ENCODE data around the gene KRT26.

Gene KRT26

DNA sequence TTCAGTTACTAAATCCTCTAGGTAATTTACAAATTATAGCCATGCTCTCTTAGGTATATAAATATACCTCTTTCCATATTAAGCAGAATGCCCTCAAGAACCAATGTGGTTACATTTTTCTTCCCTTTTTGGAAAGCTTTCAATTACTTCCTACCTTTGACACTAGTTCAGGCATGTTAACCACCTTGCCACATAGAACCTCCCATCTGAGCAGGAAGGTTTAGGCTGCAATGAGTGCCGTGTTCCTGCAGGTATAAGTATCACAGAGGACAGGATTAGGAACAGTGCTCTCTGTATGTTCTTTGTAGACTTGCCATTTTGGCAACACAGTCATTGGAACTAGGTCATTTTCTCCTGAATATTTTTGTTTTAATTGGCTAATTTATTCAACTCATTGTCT lies 37.0 kb downstream of the KRT26 start:
- Histone ChIP-seq H3K4me1 (ENCODE audit: control insufficient read depth, insufficient read depth, low read length) (no peaks in the 10 kb centered on the region), H3K27ac (ENCODE audit: insufficient read depth, low read depth, low read length, poor library complexity, severe bottlenecking) (no peak overlapping the region), H3K4me3 (ENCODE audit: insufficient read depth, low read depth, low read length) (no peak overlapping the region), H3K36me3 (ENCODE audit: control insufficient read depth, insufficient read depth, low read length) (no peaks in the 10 kb centered on the region), H3K9me3 (ENCODE audit: control insufficient read depth, low read length) (no peaks in the 10 kb centered on the region), H3K27me3 (ENCODE audit: control insufficient read depth, insufficient read depth, low read length, poor library complexity, severe bottlenecking) (no peaks in the 10 kb centered on the region)
- 89 to 95% methylated on average over 1 of the region's 1 CpG for WGBS, 2 experiments

DNA sequence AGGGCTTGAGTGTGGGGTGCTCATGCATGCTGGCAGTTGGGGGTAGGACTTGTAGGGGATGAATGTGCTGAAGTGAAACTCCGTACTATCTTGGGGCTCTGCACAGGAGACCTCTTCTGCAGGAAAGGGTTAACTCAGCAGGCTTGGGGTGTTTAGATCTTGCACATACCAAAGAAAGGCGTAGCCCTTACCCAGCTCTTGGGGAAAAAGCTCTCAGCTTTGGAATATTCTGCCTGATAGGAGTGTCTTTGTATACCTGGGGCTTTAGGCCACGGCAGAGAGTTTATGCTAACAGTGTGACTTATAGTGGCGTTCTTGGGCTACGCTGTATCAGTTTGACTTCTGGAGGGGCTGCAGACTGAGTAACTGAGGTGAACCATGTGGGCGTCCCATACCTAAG lies 38.0 kb downstream of the KRT26 start:
- no peak overlapping the region for H3K4me3 ChIP-seq (ENCODE audit: insufficient read depth, low read depth, low read length)
- WGBS, 2 experiments, result 91 to 94% methylated on average over 6 of the region's 6 CpGs
- H3K27ac ChIP-seq (ENCODE audit: insufficient read depth, low read depth, low read length, poor library complexity, severe bottlenecking), result no peak overlapping the region
- no peaks in the 10 kb centered on the region for H3K4me1 ChIP-seq (ENCODE audit: control insufficient read depth, insufficient read depth, low read length)
- H3K36me3 ChIP-seq (ENCODE audit: control insufficient read depth, insufficient read depth, low read length), result no peaks in the 10 kb centered on the region
- no peaks in the 10 kb centered on the region for H3K9me3 ChIP-seq (ENCODE audit: control insufficient read depth, low read length)
- H3K27me3 ChIP-seq (ENCODE audit: control insufficient read depth, insufficient read depth, low read length, poor library complexity, severe bottlenecking), result no peaks in the 10 kb centered on the region

DNA sequence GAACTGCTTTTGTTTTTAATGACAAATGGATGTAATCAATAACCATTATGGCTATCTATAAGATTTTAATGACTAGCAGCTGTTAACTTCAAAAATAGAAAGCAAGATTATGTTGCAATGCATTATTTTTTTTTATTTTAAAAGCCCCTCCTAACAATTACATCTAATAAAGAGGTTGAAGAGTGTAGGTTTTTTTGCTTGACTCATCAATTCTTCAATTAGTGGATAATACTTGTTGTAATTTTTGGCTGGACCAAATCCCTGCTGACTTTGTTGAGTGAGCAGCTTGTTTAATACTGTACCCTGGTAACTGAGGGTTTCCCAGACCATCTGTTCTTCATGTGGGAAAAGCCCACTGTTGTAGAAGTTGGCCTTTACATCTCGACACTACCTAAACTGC lies 41.0 kb downstream of the KRT26 start:
- 89 to 90% methylated on average over 1 of the region's 1 CpG for whole genome bisulfite sequencing, 2 experiments

DNA sequence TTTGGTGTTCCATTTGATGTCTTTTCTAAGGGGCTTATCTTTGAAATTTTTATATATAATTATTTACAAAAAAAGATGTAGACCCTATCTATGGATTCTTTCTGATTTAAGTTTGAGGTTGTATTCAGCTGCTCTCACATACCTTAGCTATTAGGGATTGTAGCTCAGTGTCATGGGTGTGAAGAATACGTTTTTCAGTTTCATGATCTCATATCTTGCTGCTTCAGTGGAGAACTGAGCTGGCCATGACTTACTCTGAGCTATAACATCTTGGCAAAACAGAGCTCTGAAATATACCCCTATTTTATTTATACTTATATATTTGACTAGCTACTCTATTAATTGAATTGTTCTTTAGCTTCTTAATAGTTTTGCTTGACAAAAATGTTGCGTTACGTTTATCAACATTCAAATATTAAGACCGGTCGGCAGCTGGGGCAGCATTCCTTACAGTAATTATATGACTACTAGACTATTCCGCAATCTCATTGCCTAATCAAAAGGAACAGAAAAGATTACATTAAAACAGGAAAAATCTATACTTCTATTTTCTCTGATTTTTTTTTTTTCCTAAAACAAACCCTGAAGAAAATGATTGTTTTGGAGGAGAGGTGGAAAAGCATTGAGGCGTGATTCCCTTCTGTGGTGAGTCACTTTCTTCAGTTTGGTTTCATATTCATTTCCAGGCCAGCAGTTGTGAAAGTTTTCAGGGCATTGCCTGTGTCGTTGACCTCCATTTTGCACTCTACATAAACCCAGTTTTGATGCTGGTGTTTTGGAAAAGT lies 44.4 kb downstream of the KRT26 start:
- WGBS, 2 experiments, result 88 to 93% methylated on average over 8 of the region's 8 CpGs
- Histone ChIP-seq H3K9me3 (ENCODE audit: control insufficient read depth, low read length) (no peaks in the 10 kb centered on the region), H3K4me1 (ENCODE audit: control insufficient read depth, insufficient read depth, low read length) (no peaks in the 10 kb centered on the region), H3K36me3 (ENCODE audit: control insufficient read depth, insufficient read depth, low read length) (no peaks in the 10 kb centered on the region), H3K27ac (ENCODE audit: insufficient read depth, low read depth, low read length, poor library complexity, severe bottlenecking) (no peak overlapping the region), H3K27me3 (ENCODE audit: control insufficient read depth, insufficient read depth, low read length, poor library complexity, severe bottlenecking) (no peaks in the 10 kb centered on the region), H3K4me3 (ENCODE audit: insufficient read depth, low read depth, low read length) (no peak overlapping the region)

More for the DNA sequence above, 41.0 kb downstream of the KRT26 start:
- H3K9me3 ChIP-seq (ENCODE audit: control insufficient read depth, low read length), result no peaks in the 10 kb centered on the region
- no peak overlapping the region for H3K27ac ChIP-seq (ENCODE audit: insufficient read depth, low read depth, low read length, poor library complexity, severe bottlenecking)
- no peaks in the 10 kb centered on the region for H3K4me1 ChIP-seq (ENCODE audit: control insufficient read depth, insufficient read depth, low read length)
- H3K36me3 ChIP-seq (ENCODE audit: control insufficient read depth, insufficient read depth, low read length), result no peaks in the 10 kb centered on the region
- no peaks in the 10 kb centered on the region for H3K27me3 ChIP-seq (ENCODE audit: control insufficient read depth, insufficient read depth, low read length, poor library complexity, severe bottlenecking)
- H3K4me3 ChIP-seq (ENCODE audit: insufficient read depth, low read depth, low read length), result no peak overlapping the region

DNA sequence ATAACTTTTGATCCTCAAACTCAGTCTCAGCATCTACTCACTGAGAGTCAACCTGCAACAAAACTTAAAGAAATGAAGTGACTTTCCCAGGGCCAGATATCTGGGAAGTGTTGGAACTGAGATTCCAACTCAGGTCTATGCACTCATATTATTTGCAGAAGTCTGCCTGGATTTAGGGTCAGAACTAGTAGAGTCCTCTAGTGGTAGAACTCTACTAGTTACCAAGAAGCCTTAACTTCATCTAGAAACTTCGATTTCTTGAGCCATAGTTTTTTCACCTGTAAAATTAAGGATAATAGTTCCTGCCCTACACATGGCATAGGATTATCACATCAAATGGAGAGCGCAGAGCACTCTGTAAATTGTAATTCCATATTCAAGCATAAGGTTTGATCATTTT lies 45.1 kb downstream of the KRT26 start:
- WGBS, 2 experiments, result 79 to 86% methylated on average over 2 of the region's 2 CpGs
- Histone ChIP-seq H3K4me3 (ENCODE audit: insufficient read depth, low read depth, low read length) (no peak overlapping the region), H3K9me3 (ENCODE audit: control insufficient read depth, low read length) (no peaks in the 10 kb centered on the region), H3K36me3 (ENCODE audit: control insufficient read depth, insufficient read depth, low read length) (no peaks in the 10 kb centered on the region), H3K27me3 (ENCODE audit: control insufficient read depth, insufficient read depth, low read length, poor library complexity, severe bottlenecking) (no peaks in the 10 kb centered on the region), H3K27ac (ENCODE audit: insufficient read depth, low read depth, low read length, poor library complexity, severe bottlenecking) (no peak overlapping the region), H3K4me1 (ENCODE audit: control insufficient read depth, insufficient read depth, low read length) (no peaks in the 10 kb centered on the region)

DNA sequence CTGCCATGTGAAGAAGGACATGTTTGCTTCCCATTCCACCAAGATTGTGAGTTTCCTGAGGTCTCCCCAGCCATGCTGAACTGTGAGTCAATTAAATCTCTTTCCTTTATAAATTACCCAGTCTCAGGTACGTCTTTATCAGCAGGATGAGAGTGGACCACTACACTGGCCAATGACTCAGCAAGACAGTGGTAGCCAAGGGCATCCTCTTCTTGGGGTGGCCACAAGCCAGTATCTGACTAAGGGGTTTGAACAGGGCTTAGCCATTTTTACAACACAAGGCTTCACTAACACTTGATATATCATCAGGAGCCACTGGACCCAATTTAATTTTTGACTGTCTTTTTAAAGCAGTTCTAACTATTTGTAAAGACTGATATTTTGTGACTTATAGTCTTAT lies 47.3 kb downstream of the KRT26 start:
- H3K27me3 ChIP-seq (ENCODE audit: control insufficient read depth, insufficient read depth, low read length, poor library complexity, severe bottlenecking), result no peaks in the 10 kb centered on the region
- H3K9me3 ChIP-seq (ENCODE audit: control insufficient read depth, low read length), result no peaks in the 10 kb centered on the region
- H3K36me3 ChIP-seq (ENCODE audit: control insufficient read depth, insufficient read depth, low read length), result no peaks in the 10 kb centered on the region
- H3K4me3 ChIP-seq (ENCODE audit: insufficient read depth, low read depth, low read length), result no peak overlapping the region
- 89 to 91% methylated on average over 1 of the region's 1 CpG for WGBS, 2 experiments
- H3K4me1 ChIP-seq (ENCODE audit: control insufficient read depth, insufficient read depth, low read length), result no peaks in the 10 kb centered on the region
- no peak overlapping the region for H3K27ac ChIP-seq (ENCODE audit: insufficient read depth, low read depth, low read length, poor library complexity, severe bottlenecking)

DNA sequence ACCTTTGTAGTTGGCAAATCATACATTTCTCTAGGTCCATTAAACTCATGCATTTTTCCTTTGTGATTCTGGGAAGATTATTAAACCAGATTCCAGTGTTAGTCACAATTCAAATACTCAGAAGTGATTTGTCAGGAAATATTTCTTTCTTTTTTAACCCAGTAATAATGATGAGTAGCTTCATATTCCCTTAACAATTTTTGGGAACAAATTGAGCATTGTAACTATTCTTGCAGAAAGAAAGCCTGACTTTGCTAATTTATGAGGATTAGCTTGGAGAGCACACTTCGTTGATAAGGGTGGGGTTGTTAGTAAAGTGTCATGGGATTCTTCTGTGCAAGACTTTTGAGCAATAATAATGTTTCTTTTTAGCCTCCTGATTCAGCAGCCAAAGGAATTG lies 49.8 kb downstream of the KRT26 start:
- Histone ChIP-seq H3K4me1 (ENCODE audit: control insufficient read depth, insufficient read depth, low read length) (no peaks in the 10 kb centered on the region), H3K27me3 (ENCODE audit: control insufficient read depth, insufficient read depth, low read length, poor library complexity, severe bottlenecking) (no peaks in the 10 kb centered on the region), H3K27ac (ENCODE audit: insufficient read depth, low read depth, low read length, poor library complexity, severe bottlenecking) (no peak overlapping the region), H3K9me3 (ENCODE audit: control insufficient read depth, low read length) (no peaks in the 10 kb centered on the region), H3K36me3 (ENCODE audit: control insufficient read depth, insufficient read depth, low read length) (no peaks in the 10 kb centered on the region), H3K4me3 (ENCODE audit: insufficient read depth, low read depth, low read length) (no peak overlapping the region)
- 75 to 92% methylated on average over 1 of the region's 1 CpG for WGBS, 2 experiments

DNA sequence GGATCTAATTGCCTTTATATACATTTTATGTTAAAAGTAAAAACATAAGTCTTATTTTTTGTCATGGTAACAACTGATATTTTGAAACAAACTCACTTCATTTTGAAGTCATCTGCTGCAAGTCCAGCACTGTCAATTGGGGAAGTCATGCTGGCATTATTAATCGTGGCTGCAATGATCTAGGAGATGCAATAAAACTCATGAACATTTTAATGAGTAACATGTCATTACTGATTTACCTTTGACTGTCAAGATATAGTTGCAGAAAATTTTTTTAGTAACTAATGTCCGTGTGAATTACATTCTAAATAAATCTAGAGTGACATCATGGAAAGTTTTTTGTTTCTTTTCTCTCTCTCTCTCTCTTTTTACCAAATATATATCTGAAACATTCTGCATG lies 51.1 kb downstream of the KRT26 start:
- H3K36me3 ChIP-seq (ENCODE audit: control insufficient read depth, insufficient read depth, low read length), result no peaks in the 10 kb centered on the region
- no peaks in the 10 kb centered on the region for H3K27me3 ChIP-seq (ENCODE audit: control insufficient read depth, insufficient read depth, low read length, poor library complexity, severe bottlenecking)
- H3K4me1 ChIP-seq (ENCODE audit: control insufficient read depth, insufficient read depth, low read length), result no peaks in the 10 kb centered on the region
- H3K27ac ChIP-seq (ENCODE audit: insufficient read depth, low read depth, low read length, poor library complexity, severe bottlenecking), result no peak overlapping the region
- 98 to 100% methylated on average over 1 to 2 of the region's 2 CpGs for WGBS, 2 experiments
- H3K9me3 ChIP-seq (ENCODE audit: control insufficient read depth, low read length), result no peaks in the 10 kb centered on the region
- no peak overlapping the region for H3K4me3 ChIP-seq (ENCODE audit: insufficient read depth, low read depth, low read length)

DNA sequence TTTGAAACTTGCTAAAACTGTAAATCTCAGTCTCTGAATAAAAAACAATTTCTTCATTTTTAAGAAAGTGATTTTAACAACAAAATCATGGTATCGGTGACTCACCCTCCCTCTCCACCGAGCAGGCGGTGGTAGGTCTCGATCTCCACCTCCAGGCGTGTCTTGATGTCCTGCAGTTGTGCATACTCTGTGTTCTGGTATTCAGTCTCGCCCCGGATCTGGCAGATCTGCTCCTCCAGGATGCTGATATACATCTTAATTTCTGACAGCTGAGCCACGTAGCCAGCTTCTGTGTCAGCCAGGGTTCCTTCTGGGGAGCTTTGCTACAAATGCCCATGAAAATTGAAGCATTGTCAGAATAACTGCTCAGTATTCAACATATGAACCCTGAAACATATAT lies 53.1 kb downstream of the KRT26 start:
- 90 to 92% methylated on average over 8 of the region's 8 CpGs for WGBS, 2 experiments
- Histone ChIP-seq H3K9me3 (ENCODE audit: control insufficient read depth, low read length) (no peaks in the 10 kb centered on the region), H3K27me3 (ENCODE audit: control insufficient read depth, insufficient read depth, low read length, poor library complexity, severe bottlenecking) (no peaks in the 10 kb centered on the region)

DNA sequence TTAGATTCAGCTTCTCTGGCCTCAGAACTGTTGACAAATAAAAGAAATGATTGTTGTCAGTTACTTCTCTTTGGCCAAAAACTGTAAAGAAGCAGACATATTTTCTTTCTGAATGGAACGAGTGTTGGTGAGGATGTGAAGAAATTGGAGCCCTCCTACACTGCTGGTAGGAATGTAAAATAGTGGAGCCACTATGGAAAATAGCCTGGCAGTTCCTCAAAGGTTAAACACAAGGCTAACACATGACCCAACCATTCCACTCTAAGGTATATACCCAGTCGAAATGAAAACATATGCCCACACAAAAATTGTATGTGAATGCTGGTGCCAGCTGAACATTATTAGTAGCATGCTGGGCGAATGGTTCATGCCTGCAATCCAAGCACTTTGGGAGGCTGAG lies 54.2 kb downstream of the KRT26 start:
- no peaks in the 10 kb centered on the region for H3K9me3 ChIP-seq (ENCODE audit: control insufficient read depth, low read length)
- H3K4me3 ChIP-seq (ENCODE audit: insufficient read depth, low read depth, low read length), result no peak overlapping the region
- H3K27me3 ChIP-seq (ENCODE audit: control insufficient read depth, insufficient read depth, low read length, poor library complexity, severe bottlenecking), result no peaks in the 10 kb centered on the region
- no peaks in the 10 kb centered on the region for H3K36me3 ChIP-seq (ENCODE audit: control insufficient read depth, insufficient read depth, low read length)
- H3K4me1 ChIP-seq (ENCODE audit: control insufficient read depth, insufficient read depth, low read length), result no peaks in the 10 kb centered on the region
- no peak overlapping the region for H3K27ac ChIP-seq (ENCODE audit: insufficient read depth, low read depth, low read length, poor library complexity, severe bottlenecking)
- WGBS, 2 experiments, result 76 to 85% methylated on average over 3 of the region's 3 CpGs

More for the DNA sequence above, 53.1 kb downstream of the KRT26 start:
- no peaks in the 10 kb centered on the region for H3K4me1 ChIP-seq (ENCODE audit: control insufficient read depth, insufficient read depth, low read length)
- no peak overlapping the region for H3K27ac ChIP-seq (ENCODE audit: insufficient read depth, low read depth, low read length, poor library complexity, severe bottlenecking)
- no peaks in the 10 kb centered on the region for H3K36me3 ChIP-seq (ENCODE audit: control insufficient read depth, insufficient read depth, low read length)
- no peak overlapping the region for H3K4me3 ChIP-seq (ENCODE audit: insufficient read depth, low read depth, low read length)

Data from ectodermal cell (in vitro differentiated cells).